ENCODE measurements around the gene C5orf15.

DNA sequence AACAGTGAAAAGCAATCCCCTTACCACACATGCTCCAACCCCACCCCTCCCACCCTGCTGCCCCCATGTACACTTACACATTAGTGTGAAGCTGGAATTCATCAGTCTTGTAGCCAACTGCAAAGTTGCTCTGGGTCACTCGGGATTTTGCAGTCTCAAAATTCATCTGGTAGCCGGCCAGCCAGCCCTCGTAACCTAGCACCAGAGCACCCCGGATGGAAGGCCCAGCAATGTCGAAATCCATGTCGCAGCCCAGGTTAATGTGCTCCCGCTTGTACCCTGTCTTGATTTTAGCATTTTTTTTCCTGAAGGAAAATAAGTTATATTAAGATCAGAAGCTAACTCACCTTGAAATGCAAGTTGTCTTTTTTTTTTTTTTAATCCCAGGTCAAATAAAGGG lies 12.2 kb upstream of the C5orf15 start:
- TF ChIP-seq POLR2AphosphoS5 (IDR thresholded peaks at IDR 0.05; ENCODE audit: borderline replicate concordance, low read depth, low read length) (no peak), EZH2 (IDR thresholded peaks at IDR 0.05) (no peak)
